HFF-Myc (cell line): ENCODE data around the gene MYT1.
"Not testable (repeated sequence)": the region's sequence is repeated elsewhere in the genome, so short reads cannot be mapped to it uniquely, and the experiment has no call there.

ENCODE experiments used
- DNase-seq: peaks from one replicate; pipeline ENCODE4 v3.0.0-alpha.2; 2011; ENCODE audit warnings: low read depth; ENCODE audit errors: extremely low read depth
- H3K4me3 ChIP-seq: replicated peaks from 2 replicates; pipeline ENCODE4 v1.5.1; 2011; ENCODE audit warnings: low read depth, mild to moderate bottlenecking, control low read depth, low read length
- CTCF ChIP-seq: IDR thresholded peaks from 2 replicates; pipeline ENCODE4 v1.5.1; 2012; ENCODE audit warnings: mild to moderate bottlenecking, low read depth, low read length, control low read depth; ENCODE audit errors: missing control alignments

The MYT1 gene

GRCh38 chr20:64119681-64120341 lies 44.4 kb upstream of the MYT1 start:
- no peak overlapping the region for H3K4me3 ChIP-seq
- TF ChIP-seq CTCF, result no peak
- no peak for DNase-seq

- no peak overlapping the region for H3K4me3 ChIP-seq
- no peak for DNase-seq
- TF ChIP-seq CTCF, result no peak
Observed at GRCh38 chr20:64121586-64121985, 42.7 kb upstream of the MYT1 start.

- not testable (repeated sequence) for H3K4me3 ChIP-seq, DNase-seq
Observed at GRCh38 chr20:64122927-64123326, 41.3 kb upstream of the MYT1 start.

- not testable (repeated sequence) for H3K4me3 ChIP-seq, DNase-seq
Observed at GRCh38 chr20:64123517-64123916, 40.7 kb upstream of the MYT1 start.

GRCh38 chr20:64129146-64129782 lies 35.0 kb upstream of the MYT1 start:
- no peak for DNase-seq
- TF ChIP-seq CTCF, result no peak

GRCh38 chr20:64130271-64130670 lies 34.0 kb upstream of the MYT1 start:
- TF ChIP-seq CTCF, result no peak
- H3K4me3 ChIP-seq, result no peak overlapping the region
- DNase-seq, result no peak

More at GRCh38 chr20:64129146-64129782, 35.0 kb upstream of the MYT1 start:
- no peak overlapping the region for H3K4me3 ChIP-seq

GRCh38 chr20:64130876-64131275 lies 33.4 kb upstream of the MYT1 start:
- TF ChIP-seq CTCF, result no peak
- H3K4me3 ChIP-seq, result no peak overlapping the region
- DNase-seq, result no peak

- H3K4me3 ChIP-seq, result no peak overlapping the region
- TF ChIP-seq CTCF, result peak; percentile 22
- peak; percentile 2 for DNase-seq
Observed at GRCh38 chr20:64131406-64131805, 32.8 kb upstream of the MYT1 start.
